HepG2 (cell line): ENCODE results near the gene PDCD2L. TPM values are rescaled to one million over a fixed set of nuclear protein-coding genes. Genes with fewer than 3 reads are reported as not detected.

Experiments used
- CCDC6 ChIP-seq: sonication (generic); formaldehyde crosslinking; IDR thresholded peaks from 2 replicates; pipeline ENCODE4 v1.8.1; 2022; ENCODE audit warnings: mild to moderate bottlenecking, missing genetic modification reagents, moderate library complexity
- FOXO1 ChIP-seq: sonication (generic); formaldehyde crosslinking; IDR thresholded peaks from 2 replicates; pipeline ENCODE4 v1.4.0; 2020; ENCODE audit warnings: missing genetic modification reagents
- HOXA3 ChIP-seq: sonication (generic); formaldehyde crosslinking; IDR thresholded peaks from 2 replicates; pipeline ENCODE4 v1.5.0; 2020; ENCODE audit warnings: missing genetic modification reagents
- NFIC ChIP-seq: IDR thresholded peaks from 2 replicates; pipeline ENCODE4 v1.6.1; 2012; ENCODE audit warnings: mild to moderate bottlenecking, low read length, inconsistent platforms
- PHF5A ChIP-seq: IDR thresholded peaks from one replicate; pipeline ENCODE4 v1.6.1; 2018; ENCODE audit warnings: low read depth, missing genetic modification reagents; ENCODE audit not compliant: unreplicated experiment
- PITX1 ChIP-seq: sonication (generic); formaldehyde crosslinking; IDR thresholded peaks from 2 replicates; pipeline ENCODE4 v1.5.1; 2020; ENCODE audit warnings: mild to moderate bottlenecking, missing genetic modification reagents
- RARA ChIP-seq: IDR thresholded peaks from 2 replicates; pipeline ENCODE4 v1.6.1; 2016; ENCODE audit warnings: missing genetic modification reagents, missing compliant biosample characterization
- SRY ChIP-seq: sonication (generic); formaldehyde crosslinking; IDR thresholded peaks from 2 replicates; pipeline ENCODE4 v1.8.0; 2022; ENCODE audit warnings: mild to moderate bottlenecking, missing genetic modification reagents
- TBP ChIP-seq: sonication (generic); formaldehyde crosslinking; IDR thresholded peaks from 2 replicates; pipeline ENCODE4 v1.5.0; 2020; ENCODE audit warnings: missing genetic modification reagents
- TSC22D2 ChIP-seq: sonication (generic); formaldehyde crosslinking; IDR thresholded peaks from 2 replicates; pipeline ENCODE4 v1.5.1; 2020; ENCODE audit warnings: missing genetic modification reagents, mild to moderate bottlenecking, borderline replicate concordance
- ZNF510 ChIP-seq: sonication (generic); formaldehyde crosslinking; IDR thresholded peaks from 2 replicates; pipeline ENCODE4 v1.4.0; 2020; ENCODE audit warnings: low read depth, mild to moderate bottlenecking, missing genetic modification reagents
- ZNF543 ChIP-seq: sonication (generic); formaldehyde crosslinking; IDR thresholded peaks from 2 replicates; pipeline ENCODE4 v1.4.0; 2020; ENCODE audit warnings: mild to moderate bottlenecking, missing genetic modification reagents
- ZNF777 ChIP-seq: sonication (generic); formaldehyde crosslinking; IDR thresholded peaks from 2 replicates; pipeline ENCODE4 v1.4.0; 2020; ENCODE audit warnings: missing genetic modification reagents
- ZNF781 ChIP-seq: sonication (generic); formaldehyde crosslinking; IDR thresholded peaks from 2 replicates; pipeline ENCODE4 v1.5.1; 2020; ENCODE audit warnings: borderline replicate concordance, mild to moderate bottlenecking, missing genetic modification reagents; ENCODE audit errors: not compliant biosample characterization
- ZSCAN22 ChIP-seq: sonication (generic); formaldehyde crosslinking; IDR thresholded peaks from 2 replicates; pipeline ENCODE4 v1.4.0; 2020; ENCODE audit warnings: mild to moderate bottlenecking, missing genetic modification reagents
- polyA plus RNA-seq, 8 experiments: library from polyadenylated mRNA; depleted of rRNA in 3 of 8; stranded (reverse) in 7 of 8; unstranded in 1 of 8; fragments of >200 nt; fragmentation: Illumina TruSeq in 4 of 8; extraction: Trizol in 4 of 8; gene quantifications; 2 replicates each; pipeline versions ENCODE4 v1.2.1 to v1.2.3, GENCODE V29; 2011 to 2016; ENCODE audit warnings: low read depth in 4 of 8, missing spikeins in 1 of 8, mixed read lengths in 1 of 8; ENCODE audit not compliant: insufficient read depth in 1 of 8
- total RNA-seq, 5 experiments: library from RNA; depleted of rRNA; stranded (reverse); fragments of >200 nt; fragmentation: Illumina TruSeq; extraction: Trizol; gene quantifications; 2 replicates each; pipeline ENCODE4 v1.2.3, GENCODE V29; 2016; ENCODE audit warnings: low read depth in 1 of 5
- TF ChIP-seq, protein P1 (sequence below): sonication (generic); formaldehyde crosslinking; IDR thresholded peaks from 2 replicates; pipeline ENCODE4 v1.8.1; 2023; ENCODE audit warnings: mild to moderate bottlenecking, missing genetic modification reagents
- TF ChIP-seq, protein P2 (sequence below): sonication (generic); formaldehyde crosslinking; conservative IDR thresholded peaks from 2 replicates; pipeline ENCODE4 v1.8.0; 2022; ENCODE audit warnings: mild to moderate bottlenecking, moderate library complexity, missing genetic modification reagents
- TF ChIP-seq, protein P3 (sequence below): sonication (generic); formaldehyde crosslinking; conservative IDR thresholded peaks from 2 replicates; pipeline ENCODE4 v1.5.0; 2020; ENCODE audit warnings: missing genetic modification reagents
- TF ChIP-seq, protein P4 (sequence below): sonication (generic); formaldehyde crosslinking; IDR thresholded peaks from 2 replicates; pipeline ENCODE4 v1.4.0; 2020; ENCODE audit warnings: mild to moderate bottlenecking, missing genetic modification reagents, borderline replicate concordance

The PDCD2L gene
- total and polyA plus RNA-seq, 2 of the 13 experiments (the other 11 are each of a cell fraction or from before 2014, with no cell fraction given): 29.3 to 35.2 TPM

DNA sequence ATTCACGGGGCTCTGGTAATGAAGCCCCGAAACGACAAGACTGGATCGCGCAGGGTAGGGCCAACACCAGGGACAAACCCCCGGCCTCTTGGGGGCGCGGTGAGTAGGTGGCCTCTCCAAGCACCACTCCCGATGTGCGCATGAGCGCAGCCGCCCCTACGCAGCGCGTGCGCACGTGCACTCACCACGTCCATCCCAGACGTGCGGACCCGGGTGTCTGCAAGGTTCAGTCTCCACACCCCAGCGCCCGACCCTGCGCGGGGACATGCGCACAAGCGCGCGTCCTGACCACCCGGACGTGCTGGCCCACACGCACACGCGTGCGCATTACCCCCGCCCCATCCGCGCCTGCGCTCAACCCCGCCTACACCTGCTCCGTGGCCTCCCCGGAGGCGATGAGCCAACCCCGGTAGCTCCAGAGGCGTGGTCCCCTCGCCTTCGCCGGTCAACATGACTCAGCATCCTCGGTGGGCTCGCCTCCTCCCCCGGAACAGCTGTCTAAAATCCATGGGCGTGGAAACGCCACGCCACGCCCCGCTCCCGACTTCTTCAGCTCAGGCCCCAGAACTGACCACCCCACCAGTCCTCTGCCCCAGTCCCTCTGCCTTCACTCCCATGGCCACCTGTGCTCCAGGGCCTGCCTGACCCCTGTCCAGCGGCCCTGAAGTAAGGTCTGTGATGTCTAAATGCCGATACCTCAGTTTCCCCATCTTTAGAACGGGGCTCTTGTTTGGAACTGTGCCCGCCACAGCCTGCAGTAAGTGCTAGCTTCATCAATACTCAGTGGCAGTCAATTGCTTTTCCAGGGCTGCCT is 44.9 kb upstream of the PDCD2L start (continued):
- TF ChIP-seq, protein P1, sequence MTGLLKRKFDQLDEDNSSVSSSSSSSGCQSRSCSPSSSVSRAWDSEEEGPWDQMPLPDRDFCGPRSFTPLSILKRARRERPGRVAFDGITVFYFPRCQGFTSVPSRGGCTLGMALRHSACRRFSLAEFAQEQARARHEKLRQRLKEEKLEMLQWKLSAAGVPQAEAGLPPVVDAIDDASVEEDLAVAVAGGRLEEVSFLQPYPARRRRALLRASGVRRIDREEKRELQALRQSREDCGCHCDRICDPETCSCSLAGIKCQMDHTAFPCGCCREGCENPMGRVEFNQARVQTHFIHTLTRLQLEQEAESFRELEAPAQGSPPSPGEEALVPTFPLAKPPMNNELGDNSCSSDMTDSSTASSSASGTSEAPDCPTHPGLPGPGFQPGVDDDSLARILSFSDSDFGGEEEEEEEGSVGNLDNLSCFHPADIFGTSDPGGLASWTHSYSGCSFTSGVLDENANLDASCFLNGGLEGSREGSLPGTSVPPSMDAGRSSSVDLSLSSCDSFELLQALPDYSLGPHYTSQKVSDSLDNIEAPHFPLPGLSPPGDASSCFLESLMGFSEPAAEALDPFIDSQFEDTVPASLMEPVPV: peak; percentile 90
- no peak for TF ChIP-seq PHF5A (CRISPR knock-in tag)
- TF ChIP-seq RARA (CRISPR knock-in tag): peak; percentile 39; the same call in 1 of the 2 replicates
- no peak; the same call in 1 of the 2 replicates for TF ChIP-seq ZNF543
- peak; percentile 64 for TF ChIP-seq FOXO1 (CRISPR knock-in tag)
- TF ChIP-seq ZNF781 (CRISPR knock-in tag): no peak
- no peak; the same call in 1 of the 2 replicates for TF ChIP-seq ZNF510 (CRISPR knock-in tag)
- TF ChIP-seq CCDC6 (CRISPR knock-in tag): peak; percentile 60; the same call in 1 of the 2 replicates
- peak; percentile 55; the same call in 1 of the 2 replicates for TF ChIP-seq PITX1 (CRISPR knock-in tag)
- no peak for TF ChIP-seq ZSCAN22 (CRISPR knock-in tag)
- peak; percentile 66 for TF ChIP-seq SRY (CRISPR knock-in tag)
- TF ChIP-seq TBP: no peak
- TF ChIP-seq TSC22D2 (CRISPR knock-in tag): peak; percentile 16; the same call in 1 of the 2 replicates
- TF ChIP-seq, protein P2, sequence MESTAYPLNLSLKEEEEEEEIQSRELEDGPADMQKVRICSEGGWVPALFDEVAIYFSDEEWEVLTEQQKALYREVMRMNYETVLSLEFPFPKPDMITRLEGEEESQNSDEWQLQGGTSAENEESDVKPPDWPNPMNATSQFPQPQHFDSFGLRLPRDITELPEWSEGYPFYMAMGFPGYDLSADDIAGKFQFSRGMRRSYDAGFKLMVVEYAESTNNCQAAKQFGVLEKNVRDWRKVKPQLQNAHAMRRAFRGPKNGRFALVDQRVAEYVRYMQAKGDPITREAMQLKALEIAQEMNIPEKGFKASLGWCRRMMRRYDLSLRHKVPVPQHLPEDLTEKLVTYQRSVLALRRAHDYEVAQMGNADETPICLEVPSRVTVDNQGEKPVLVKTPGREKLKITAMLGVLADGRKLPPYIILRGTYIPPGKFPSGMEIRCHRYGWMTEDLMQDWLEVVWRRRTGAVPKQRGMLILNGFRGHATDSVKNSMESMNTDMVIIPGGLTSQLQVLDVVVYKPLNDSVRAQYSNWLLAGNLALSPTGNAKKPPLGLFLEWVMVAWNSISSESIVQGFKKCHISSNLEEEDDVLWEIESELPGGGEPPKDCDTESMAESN: no peak; the same call in none of the 2 replicates
- TF ChIP-seq, protein P3, sequence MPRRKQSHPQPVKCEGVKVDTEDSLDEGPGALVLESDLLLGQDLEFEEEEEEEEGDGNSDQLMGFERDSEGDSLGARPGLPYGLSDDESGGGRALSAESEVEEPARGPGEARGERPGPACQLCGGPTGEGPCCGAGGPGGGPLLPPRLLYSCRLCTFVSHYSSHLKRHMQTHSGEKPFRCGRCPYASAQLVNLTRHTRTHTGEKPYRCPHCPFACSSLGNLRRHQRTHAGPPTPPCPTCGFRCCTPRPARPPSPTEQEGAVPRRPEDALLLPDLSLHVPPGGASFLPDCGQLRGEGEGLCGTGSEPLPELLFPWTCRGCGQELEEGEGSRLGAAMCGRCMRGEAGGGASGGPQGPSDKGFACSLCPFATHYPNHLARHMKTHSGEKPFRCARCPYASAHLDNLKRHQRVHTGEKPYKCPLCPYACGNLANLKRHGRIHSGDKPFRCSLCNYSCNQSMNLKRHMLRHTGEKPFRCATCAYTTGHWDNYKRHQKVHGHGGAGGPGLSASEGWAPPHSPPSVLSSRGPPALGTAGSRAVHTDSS (CRISPR knock-in tag): no peak
- TF ChIP-seq, protein P4, sequence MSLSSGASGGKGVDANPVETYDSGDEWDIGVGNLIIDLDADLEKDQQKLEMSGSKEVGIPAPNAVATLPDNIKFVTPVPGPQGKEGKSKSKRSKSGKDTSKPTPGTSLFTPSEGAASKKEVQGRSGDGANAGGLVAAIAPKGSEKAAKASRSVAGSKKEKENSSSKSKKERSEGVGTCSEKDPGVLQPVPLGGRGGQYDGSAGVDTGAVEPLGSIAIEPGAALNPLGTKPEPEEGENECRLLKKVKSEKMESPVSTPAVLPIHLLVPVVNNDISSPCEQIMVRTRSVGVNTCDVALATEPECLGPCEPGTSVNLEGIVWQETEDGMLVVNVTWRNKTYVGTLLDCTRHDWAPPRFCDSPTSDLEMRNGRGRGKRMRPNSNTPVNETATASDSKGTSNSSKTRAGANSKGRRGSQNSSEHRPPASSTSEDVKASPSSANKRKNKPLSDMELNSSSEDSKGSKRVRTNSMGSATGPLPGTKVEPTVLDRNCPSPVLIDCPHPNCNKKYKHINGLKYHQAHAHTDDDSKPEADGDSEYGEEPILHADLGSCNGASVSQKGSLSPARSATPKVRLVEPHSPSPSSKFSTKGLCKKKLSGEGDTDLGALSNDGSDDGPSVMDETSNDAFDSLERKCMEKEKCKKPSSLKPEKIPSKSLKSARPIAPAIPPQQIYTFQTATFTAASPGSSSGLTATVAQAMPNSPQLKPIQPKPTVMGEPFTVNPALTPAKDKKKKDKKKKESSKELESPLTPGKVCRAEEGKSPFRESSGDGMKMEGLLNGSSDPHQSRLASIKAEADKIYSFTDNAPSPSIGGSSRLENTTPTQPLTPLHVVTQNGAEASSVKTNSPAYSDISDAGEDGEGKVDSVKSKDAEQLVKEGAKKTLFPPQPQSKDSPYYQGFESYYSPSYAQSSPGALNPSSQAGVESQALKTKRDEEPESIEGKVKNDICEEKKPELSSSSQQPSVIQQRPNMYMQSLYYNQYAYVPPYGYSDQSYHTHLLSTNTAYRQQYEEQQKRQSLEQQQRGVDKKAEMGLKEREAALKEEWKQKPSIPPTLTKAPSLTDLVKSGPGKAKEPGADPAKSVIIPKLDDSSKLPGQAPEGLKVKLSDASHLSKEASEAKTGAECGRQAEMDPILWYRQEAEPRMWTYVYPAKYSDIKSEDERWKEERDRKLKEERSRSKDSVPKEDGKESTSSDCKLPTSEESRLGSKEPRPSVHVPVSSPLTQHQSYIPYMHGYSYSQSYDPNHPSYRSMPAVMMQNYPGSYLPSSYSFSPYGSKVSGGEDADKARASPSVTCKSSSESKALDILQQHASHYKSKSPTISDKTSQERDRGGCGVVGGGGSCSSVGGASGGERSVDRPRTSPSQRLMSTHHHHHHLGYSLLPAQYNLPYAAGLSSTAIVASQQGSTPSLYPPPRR (CRISPR knock-in tag): peak; percentile 14; the same call in 1 of the 2 replicates
- no peak for TF ChIP-seq NFIC
- peak; percentile 87 for TF ChIP-seq ZNF777 (CRISPR knock-in tag)
- TF ChIP-seq HOXA3 (CRISPR knock-in tag): peak; percentile 80; the same call in 1 of the 2 replicates
